MG63 (cell line): ENCODE results near the gene SPPL2C. TPM values are rescaled to one million over a fixed set of nuclear protein-coding genes. Genes with fewer than 3 reads are reported as not detected.

Source experiments
- DNase-seq: peaks from one replicate; pipeline ENCODE4 v3.0.0-alpha.2; 2020
- H3K27me3 ChIP-seq: fragments of 250-450 bp; sonication (Bioruptor Pico); 2 replicates; pipeline ENCODE4 v1.5.1; 2020; ENCODE audit warnings: mild to moderate bottlenecking, moderate library complexity
- H3K36me3 ChIP-seq: fragments of 250-450 bp; sonication (Bioruptor Pico); 2 replicates; pipeline ENCODE4 v1.5.1; 2020; ENCODE audit warnings: mild to moderate bottlenecking, moderate library complexity
- H3K4me3 ChIP-seq: fragments of 250-450 bp; sonication (Bioruptor Pico); 2 replicates; pipeline ENCODE4 v1.5.1; 2020; ENCODE audit warnings: mild to moderate bottlenecking, moderate library complexity
- H3K9me3 ChIP-seq: fragments of 250-450 bp; sonication (Bioruptor Pico); 2 replicates; pipeline ENCODE4 v1.5.1; 2020; ENCODE audit warnings: mild to moderate bottlenecking, moderate library complexity
- total RNA-seq: library from RNA; depleted of rRNA; stranded (reverse); fragments of >200 nt; shearing (Covaris generic); gene quantifications from 2 replicates; pipeline ENCODE4 v1.2.3, GENCODE V29; 2014; ENCODE audit warnings: low replicate concordance

The SPPL2C gene
- total RNA-seq, 1 experiment from 2014 or later: not detected

DNA sequence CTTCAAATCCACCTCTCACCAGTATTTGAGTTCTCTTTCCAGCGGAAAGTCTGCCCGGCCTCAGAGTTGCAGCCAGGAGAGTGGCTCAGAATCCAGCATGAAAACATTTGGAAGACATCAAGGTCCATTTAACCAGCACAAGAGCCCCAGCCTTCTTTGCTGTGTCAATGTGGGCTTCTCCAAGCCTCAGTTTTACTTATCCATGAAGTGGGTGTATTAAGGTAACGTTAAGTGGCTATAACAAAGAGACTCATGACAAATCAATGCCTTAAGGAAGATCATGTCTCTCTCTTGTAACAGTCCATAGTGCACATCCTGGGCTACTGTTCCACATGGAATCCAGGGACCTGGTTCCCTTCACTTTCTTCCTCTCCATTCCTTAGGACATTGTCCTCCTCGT is 959 bp upstream of the SPPL2C start:
- no peak for DNase-seq
- Histone ChIP-seq H3K9me3 (no peaks in the 10 kb centered on the region), H3K4me3 (no peak overlapping the region), H3K27me3 (no peaks in the 10 kb centered on the region), H3K36me3 (no peaks in the 10 kb centered on the region)

DNA sequence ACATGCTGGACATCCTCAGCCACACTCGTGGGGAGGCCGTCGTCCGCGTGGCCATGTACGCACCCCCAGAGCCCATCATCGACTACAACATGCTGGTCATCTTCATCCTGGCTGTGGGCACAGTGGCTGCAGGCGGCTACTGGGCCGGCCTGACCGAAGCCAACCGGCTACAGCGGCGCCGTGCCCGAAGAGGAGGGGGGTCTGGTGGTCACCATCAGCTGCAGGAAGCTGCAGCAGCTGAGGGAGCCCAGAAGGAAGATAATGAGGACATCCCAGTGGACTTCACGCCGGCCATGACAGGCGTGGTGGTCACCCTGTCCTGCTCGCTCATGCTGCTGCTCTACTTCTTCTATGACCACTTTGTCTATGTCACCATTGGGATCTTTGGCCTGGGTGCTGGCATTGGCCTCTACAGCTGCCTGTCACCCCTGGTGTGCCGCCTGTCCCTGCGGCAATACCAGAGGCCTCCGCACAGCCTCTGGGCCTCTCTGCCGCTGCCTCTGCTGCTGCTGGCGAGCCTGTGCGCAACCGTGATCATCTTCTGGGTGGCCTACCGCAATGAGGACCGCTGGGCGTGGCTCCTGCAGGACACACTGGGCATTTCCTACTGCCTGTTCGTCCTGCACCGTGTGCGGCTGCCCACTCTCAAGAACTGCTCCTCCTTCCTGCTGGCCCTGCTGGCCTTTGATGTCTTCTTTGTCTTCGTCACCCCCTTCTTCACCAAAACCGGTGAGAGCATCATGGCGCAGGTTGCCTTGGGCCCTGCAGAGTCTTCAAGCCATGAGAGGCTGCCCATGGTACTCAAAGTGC is 900 bp downstream of the SPPL2C start:
- Histone ChIP-seq H3K9me3 (no peaks in the 10 kb centered on the region), H3K27me3 (no peaks in the 10 kb centered on the region), H3K36me3 (no peaks in the 10 kb centered on the region), H3K4me3 (no peak overlapping the region)
- no peak for DNase-seq

DNA sequence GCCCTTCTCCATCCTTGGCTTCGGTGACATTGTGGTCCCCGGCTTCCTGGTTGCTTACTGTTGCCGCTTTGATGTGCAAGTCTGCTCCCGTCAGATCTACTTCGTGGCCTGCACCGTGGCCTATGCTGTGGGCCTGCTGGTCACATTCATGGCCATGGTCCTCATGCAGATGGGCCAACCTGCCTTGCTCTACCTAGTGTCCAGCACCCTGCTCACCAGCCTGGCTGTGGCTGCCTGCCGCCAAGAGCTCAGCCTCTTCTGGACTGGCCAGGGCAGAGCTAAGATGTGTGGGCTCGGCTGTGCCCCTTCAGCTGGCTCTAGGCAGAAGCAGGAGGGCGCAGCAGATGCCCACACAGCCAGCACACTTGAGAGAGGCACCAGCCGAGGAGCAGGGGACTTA is 1.5 kb downstream of the SPPL2C start:
- Histone ChIP-seq H3K36me3 (no peaks in the 10 kb centered on the region), H3K4me3 (no peak overlapping the region), H3K27me3 (no peaks in the 10 kb centered on the region), H3K9me3 (no peaks in the 10 kb centered on the region)
- no peak for DNase-seq

DNA sequence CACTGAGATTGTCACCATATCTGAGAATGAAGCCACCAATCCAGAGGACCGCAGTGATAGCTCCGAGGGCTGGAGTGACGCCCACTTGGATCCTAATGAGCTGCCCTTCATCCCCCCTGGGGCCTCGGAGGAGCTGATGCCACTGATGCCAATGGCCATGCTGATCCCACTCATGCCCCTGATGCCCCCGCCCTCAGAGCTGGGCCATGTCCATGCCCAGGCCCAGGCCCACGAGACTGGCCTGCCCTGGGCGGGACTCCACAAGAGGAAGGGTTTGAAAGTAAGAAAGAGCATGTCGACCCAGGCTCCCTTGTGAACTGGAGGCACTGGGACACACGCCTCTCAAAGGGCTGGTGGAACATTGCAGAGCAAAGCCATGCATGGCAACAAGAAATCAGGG is 2.0 kb downstream of the SPPL2C start:
- H3K27me3 ChIP-seq: no peaks in the 10 kb centered on the region; the same call in 1 of the 2 replicates

DNA sequence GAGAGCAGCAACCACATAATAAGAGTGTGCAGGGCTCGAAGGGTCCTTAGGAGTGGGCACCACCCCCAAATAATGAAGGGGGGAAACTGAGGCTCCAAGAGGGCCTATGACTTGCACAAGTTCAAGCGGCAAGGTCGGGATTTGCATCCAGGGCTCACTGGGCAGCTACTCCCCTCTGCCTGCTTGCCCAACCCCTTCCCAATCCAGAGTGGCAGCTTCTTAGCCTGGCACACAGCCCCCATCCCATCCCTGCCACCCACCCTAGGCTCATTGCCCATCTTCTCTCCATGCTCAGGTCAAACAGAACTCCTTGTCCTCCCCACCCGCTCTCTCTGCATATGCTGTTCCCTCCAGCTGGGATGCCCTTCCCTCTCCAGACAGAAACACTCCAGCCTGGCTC is 2.4 kb downstream of the SPPL2C start:
- DNase-seq: no peak
- Histone ChIP-seq H3K4me3 (no peak overlapping the region), H3K36me3 (no peaks in the 10 kb centered on the region), H3K27me3 (no peaks in the 10 kb centered on the region; the same call in 1 of the 2 replicates), H3K9me3 (no peaks in the 10 kb centered on the region)

More for the DNA sequence above, 2.0 kb downstream of the SPPL2C start:
- no peak for DNase-seq
- no peaks in the 10 kb centered on the region for H3K36me3 ChIP-seq
- no peak overlapping the region for H3K4me3 ChIP-seq
- H3K9me3 ChIP-seq: no peaks in the 10 kb centered on the region

DNA sequence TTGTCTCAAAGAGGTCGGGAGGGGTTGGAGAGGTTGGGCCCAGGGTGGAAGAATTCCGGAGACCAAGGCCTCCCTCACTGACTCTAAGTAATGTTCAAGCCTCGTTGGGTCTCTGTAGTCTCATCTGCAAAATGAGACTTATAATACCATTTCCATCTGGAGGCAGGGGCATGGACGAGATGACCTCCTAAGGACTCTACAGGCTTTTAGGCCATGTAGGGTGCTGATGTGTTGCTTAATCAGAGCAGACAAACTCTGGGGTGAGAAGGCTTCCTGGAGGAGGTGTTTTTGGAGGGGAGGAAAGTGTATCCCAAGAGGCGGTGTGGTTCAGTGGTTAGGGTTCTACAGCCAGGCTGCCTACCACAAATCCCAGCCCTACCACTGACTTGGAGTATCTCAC is 3.1 kb downstream of the SPPL2C start:
- H3K27me3 ChIP-seq: peaks cover 4% of the 10 kb centered on the region
- no peaks in the 10 kb centered on the region for H3K9me3 ChIP-seq
- H3K4me3 ChIP-seq: no peak overlapping the region
- DNase-seq: no peak
- H3K36me3 ChIP-seq: no peaks in the 10 kb centered on the region

DNA sequence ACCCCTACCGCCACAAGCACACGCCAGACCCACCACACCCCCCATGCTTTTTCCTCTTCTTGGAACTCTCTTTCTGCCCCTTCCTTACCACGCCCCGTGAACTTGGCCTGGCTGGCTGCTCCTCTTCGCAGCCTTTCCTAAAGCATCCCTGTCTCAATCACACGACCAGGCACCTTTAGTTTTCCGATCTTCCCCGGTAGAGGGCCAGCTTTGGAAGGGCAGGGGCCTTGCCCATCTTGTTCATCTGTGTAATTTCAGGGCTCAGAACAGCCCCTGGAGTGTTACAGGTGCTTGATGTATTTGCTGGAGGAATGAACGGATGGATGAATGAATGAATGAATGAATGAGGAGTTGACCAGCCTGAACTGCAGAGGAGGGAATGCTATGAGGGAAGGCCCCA is 3.7 kb downstream of the SPPL2C start:
- H3K27me3 ChIP-seq: peaks cover 4% of the 10 kb centered on the region

DNA sequence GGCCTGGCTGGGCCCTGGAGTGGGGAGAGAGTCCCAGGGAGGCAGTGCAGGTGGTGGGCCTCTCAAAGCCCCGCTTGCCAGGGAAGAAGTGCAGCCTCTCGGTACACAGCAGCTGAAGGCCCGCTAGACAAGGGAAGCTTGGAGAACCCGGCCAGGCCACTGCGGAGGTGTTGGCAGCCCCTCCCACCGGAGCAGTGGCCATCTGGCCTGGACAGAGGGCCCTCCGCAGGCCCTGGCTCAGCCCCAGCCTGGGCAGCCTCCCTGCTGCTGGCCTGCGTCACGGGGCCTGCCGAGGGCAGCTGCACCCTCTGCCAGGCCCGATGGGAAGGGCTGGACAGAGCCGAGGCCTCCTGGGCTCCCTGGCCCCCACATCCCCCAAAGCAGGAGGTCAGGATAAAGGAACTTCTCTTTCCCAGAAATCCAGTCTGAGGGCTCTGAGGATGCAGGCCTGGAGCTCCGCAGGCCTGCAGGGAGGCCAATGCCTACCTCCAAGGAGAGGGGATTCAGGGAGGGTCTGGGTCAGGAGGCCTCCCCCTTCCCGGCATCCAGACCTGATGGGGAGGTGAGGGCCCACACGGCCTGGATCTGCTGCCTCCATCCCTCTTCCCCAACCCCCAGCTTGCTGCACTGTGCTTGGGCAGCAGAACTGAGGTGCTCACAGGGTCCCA is 4.3 kb downstream of the SPPL2C start:
- Histone ChIP-seq H3K9me3 (no peaks in the 10 kb centered on the region), H3K36me3 (no peaks in the 10 kb centered on the region), H3K27me3 (peaks cover 4% of the 10 kb centered on the region), H3K4me3 (no peak overlapping the region)
- DNase-seq: peak; percentile 21

More for the DNA sequence above, 3.7 kb downstream of the SPPL2C start:
- Histone ChIP-seq H3K36me3 (no peaks in the 10 kb centered on the region), H3K4me3 (no peak overlapping the region), H3K9me3 (no peaks in the 10 kb centered on the region)
- no peak for DNase-seq

DNA sequence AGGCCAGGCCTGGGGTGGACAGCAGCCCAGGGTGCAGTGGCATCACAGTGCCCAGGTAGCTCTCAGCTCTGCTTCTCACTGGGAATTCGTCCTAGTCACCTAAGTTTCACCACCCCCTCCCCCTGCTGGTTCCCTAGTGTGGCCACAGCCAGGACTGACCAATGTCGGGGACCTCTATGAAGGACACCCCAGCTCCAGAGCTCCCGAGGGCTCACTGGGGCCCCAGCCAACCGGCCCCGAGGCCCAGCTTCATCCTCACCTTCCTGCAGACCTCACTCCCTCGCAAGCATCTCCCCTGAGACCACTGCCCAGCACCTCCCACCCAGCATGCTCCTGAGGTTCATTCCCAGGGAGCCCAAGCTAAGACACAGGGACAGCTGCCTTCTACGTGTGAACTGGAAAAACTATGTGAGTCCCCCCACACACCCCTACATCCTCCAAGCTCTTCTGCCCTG is 4.9 kb downstream of the SPPL2C start:
- no peaks in the 10 kb centered on the region for H3K36me3 ChIP-seq
- H3K4me3 ChIP-seq: no peak overlapping the region
- no peak for DNase-seq
- peaks cover 4% of the 10 kb centered on the region for H3K27me3 ChIP-seq
- no peaks in the 10 kb centered on the region for H3K9me3 ChIP-seq

DNA sequence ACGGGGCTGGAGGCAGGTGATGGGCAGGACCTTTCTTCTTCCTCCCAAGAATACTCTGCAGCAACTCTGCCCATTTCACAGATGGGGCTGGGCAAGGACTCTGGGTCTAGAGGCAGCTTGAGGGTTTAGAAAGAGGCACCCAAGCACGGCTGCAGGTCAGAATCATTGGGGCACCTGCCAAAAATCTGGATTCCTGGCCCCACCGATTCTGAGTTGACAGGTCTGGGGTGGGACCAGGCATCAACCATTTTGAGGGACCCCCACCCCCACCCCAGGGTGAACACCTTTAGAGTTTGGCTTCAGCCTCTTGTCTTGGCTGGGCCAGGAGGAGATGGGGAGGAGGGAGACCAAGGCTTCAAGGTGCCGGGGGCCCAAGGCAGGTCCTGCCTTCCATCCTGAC is 5.3 kb downstream of the SPPL2C start:
- Histone ChIP-seq H3K9me3 (no peaks in the 10 kb centered on the region), H3K36me3 (no peaks in the 10 kb centered on the region), H3K4me3 (no peak overlapping the region), H3K27me3 (peaks cover 4% of the 10 kb centered on the region)
- no peak for DNase-seq

DNA sequence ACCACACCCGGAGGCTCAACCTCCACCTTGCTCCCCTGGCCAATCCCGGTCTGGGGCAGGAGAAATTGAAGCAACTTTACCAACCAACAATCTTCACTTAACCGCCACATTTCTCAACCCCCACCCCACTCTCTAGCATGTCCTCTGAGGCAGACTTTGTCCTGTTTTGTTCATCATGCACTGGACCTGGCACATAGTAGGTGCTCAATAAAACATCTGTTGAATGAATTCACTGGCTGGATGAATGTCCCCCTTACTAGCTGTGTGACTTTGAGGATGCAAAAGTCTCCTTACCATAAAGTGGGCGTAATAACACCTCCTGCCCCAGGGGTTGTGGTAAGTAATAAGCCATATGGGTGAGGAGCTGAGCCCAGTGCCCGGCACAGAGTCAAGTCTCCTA is 5.8 kb downstream of the SPPL2C start:
- H3K36me3 ChIP-seq: no peaks in the 10 kb centered on the region
- H3K9me3 ChIP-seq: no peaks in the 10 kb centered on the region
- H3K4me3 ChIP-seq: no peak overlapping the region
- no peak for DNase-seq
- H3K27me3 ChIP-seq: peaks cover 4% of the 10 kb centered on the region

DNA sequence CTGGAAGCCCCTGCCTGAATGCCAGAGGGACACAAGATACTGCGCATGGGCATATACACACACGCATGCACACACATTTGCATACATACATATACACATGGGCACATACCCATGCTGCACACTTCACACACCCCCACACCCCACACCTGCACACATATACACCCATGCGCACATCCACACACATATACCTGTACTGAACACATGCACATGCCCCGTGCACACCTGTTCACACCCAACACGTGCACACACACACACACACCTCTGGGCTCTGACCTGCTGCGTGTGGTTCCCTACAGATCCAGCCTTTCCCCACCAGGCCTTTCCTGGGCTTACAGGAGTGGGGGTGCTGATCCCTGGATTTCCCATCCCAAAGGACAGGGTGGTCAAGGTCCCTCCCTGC is 6.3 kb downstream of the SPPL2C start:
- H3K9me3 ChIP-seq: no peaks in the 10 kb centered on the region
- no peak overlapping the region for H3K4me3 ChIP-seq
- no peaks in the 10 kb centered on the region for H3K36me3 ChIP-seq
- peaks cover 4% of the 10 kb centered on the region for H3K27me3 ChIP-seq
- no peak for DNase-seq

DNA sequence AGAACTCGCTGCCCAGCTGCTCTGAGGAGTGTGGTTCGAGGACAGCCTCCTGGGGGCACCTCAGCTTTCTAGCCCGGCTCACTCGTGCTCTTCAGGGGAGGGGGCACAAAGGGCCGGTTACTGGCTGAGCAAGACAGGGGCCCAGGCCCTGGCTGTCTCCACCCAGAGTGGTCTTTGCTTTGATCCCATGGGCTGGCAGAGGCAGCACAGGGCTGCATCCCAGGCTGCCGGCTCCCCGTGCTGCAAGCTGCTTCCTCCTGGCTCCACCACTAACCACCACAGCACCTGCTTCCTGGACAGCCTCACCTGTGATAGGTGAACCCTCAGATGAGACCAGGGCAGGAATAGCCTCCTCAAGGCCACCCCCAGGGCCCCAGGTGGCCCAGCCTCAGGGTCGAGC is 6.8 kb downstream of the SPPL2C start:
- H3K4me3 ChIP-seq: no peak overlapping the region
- peaks cover 4% of the 10 kb centered on the region for H3K27me3 ChIP-seq
- H3K36me3 ChIP-seq: no peaks in the 10 kb centered on the region
- no peak for DNase-seq
- H3K9me3 ChIP-seq: no peaks in the 10 kb centered on the region

DNA sequence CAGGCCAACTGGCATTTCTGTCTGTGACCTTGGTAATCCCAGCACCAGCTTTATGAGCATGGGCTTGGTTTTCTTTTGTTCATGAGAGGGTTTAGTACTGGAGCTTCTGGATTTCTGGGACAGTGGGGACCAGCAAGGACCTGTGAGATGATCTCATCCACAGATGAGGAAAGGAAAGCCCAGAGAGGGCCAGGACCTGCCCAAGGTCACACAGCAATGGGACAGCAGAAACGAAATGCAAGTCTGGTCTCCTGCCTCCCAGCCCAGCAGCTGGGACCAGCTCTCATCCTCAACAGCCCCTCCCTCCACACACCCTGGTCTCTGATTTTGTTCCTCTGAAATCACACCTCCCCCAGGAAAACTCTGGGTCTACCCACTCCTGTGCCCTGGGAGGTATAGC is 7.2 kb downstream of the SPPL2C start:
- Histone ChIP-seq H3K36me3 (no peaks in the 10 kb centered on the region), H3K27me3 (peaks cover 4% of the 10 kb centered on the region), H3K9me3 (no peaks in the 10 kb centered on the region), H3K4me3 (no peak overlapping the region)
- no peak for DNase-seq

DNA sequence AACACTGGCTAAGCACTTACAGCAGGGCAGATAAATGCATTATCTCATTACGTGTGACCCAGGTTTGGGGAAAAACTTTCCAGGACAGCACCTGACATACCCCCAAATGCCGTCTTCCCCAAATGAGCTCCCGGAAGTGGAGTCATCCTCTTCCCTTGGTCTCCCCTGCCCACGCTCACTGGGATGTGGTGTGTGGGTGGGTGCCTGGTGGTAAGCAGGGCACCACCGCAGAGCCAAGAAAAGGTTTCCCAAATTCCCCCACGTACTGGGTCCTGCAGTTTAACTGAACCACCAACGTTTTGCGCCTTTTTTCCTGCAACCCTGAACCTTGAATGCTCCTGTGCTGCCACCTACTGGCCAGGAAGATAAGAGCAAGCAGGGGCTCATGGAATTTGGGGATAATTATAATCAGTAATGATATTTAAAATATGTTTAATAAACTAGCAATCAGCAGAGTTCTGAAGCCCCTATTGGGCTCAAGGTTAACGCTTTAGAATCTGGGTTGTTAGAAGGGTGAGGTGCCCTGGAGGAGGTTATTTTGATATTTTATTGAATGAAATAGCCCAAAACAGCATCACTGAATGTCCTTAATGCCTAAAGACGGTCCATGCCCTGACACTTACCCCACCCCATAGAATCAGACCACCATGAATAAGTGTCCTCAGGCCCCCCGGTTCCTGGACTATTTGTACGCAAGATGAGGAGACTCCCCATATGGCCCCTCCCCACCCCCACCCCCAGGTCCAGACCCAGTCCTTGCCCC is 8.0 kb downstream of the SPPL2C start:
- Histone ChIP-seq H3K9me3 (no peaks in the 10 kb centered on the region), H3K36me3 (no peaks in the 10 kb centered on the region), H3K4me3 (no peak overlapping the region), H3K27me3 (peaks cover 7% of the 10 kb centered on the region)
- DNase-seq: peak; percentile 39

DNA sequence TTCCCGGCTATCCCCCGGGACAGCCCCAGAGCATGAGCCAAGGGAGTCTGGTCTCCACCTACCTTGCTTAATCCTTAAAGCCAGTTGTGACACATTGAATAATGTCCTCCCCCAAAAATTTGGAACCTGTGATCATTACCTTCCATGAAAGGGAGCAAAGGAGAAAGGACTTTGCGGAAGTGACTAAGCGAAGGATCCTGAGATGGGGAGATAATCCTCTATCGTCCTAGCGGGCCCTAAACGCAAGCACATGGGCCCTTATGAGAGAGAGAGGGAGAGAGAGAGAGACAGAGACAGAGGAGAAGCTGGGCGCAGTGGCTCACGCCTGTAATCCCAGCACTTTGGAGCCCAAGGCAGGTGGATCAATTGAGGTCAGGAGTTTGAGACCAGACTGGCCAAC is 9.5 kb downstream of the SPPL2C start:
- Histone ChIP-seq H3K9me3 (no peaks in the 10 kb centered on the region), H3K27me3 (peaks cover 10% of the 10 kb centered on the region), H3K4me3 (no peak overlapping the region), H3K36me3 (no peaks in the 10 kb centered on the region)
- no peak for DNase-seq

DNA sequence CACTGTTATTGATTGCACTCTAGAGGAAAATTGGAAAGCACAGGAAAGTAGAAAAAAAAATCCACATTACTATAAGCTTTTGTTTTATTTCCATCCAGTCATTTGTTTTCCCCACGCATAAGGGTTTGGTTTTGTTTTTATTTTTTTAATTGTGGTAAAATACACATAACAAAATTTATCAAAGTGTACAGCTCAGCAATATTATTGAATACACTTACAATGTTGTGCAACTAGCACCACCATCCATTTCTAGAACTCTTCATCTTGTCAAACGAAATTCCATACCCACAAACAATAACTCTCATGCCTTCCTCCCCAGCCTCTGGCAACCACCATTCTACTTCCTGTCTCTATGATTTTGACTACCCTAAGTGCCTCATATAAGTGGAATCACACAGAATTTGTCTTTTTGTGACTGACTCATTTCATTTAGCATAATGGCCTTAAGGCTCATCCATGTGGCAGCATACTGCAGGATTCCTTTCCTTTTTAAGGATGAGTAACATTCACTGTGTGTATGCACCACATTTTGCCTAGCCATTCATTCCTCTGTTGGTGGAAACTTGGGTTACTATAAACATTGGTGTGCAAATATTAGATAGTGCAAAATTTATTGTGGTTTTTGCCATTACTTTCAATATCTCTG is 11.1 kb downstream of the SPPL2C start:
- Histone ChIP-seq H3K9me3 (no peaks in the 10 kb centered on the region), H3K36me3 (no peaks in the 10 kb centered on the region), H3K4me3 (no peak overlapping the region), H3K27me3 (peaks cover 14% of the 10 kb centered on the region)
- DNase-seq: no peak
